Iris pigment epithelial cell (primary cell): ENCODE measurements around the gene ITPK1.
A peak's percentile ranks its signal among the peaks of the same experiment; 100 is the strongest.
"Not testable (repeated sequence)": the region's sequence is repeated elsewhere in the genome, so short reads cannot be mapped to it uniquely, and the experiment has no call there.

Experiments used
- DNase-seq: peaks from one replicate; pipeline ENCODE4 v3.0.0-alpha.2; 2011; ENCODE audit warnings: low read depth

The ITPK1 gene

DNA sequence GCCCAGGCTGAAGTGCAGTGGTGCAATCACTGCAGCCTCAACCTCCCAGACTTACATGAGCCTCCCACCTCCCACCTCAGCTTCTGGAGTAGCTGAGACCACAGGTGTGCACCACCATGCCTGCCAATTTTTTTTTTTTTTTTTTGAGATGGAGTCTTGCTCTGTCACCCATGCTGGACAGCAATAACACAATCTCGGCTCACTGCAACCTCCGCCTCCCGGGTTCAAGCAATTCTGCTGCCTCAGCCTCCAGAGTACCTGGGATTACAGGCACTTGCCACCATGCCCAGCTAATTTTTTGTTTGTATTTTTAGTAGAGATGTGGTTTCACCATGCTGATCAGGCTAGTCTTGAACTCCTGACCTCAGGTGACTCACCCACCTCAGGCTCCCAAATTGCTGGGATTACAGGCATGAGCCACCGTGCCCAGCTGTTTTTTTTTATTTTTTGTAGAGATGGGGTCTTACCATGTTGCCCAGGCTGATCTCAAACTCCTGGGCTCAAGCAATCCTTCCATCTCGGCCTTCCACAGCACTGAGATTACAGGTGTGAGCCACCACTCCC lies 15.6 kb upstream of the ITPK1 start:
- not testable (repeated sequence) for DNase-seq

DNA sequence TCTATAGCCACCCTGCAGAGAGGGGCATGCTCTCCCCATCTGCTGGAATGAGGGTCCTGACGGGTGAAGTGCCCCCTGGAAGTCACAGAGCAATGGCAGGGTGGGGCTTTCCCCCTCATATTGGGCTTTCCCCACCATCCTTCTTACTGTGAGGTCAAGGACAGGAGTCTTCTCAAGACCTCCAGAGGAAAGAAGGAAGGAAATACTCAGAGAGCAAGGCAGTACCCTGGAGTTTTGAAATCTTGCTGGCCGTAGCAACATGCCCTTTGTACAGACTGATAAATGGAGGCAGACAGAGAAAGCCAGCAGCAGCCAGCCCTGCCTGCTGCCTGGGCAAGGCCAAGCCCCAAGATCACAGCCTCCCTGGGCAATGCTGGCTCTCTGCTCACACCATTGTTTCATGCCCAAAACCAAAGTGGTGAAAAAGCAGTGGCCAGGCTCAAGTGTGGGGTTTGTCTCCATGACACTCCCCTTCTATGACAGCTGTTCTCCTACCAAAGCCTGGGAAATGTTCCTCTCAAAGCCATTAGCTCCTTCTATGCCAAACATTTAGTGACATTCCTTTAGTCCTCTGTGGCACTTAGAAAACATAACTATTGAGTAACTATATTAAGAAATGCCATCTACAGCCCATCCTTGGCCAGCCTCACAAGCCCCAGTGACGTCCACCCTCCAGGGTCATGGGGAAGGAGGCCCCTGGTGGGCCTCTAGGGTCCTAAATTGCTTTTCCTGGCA lies 13.2 kb upstream of the ITPK1 start:
- no peak for DNase-seq

DNA sequence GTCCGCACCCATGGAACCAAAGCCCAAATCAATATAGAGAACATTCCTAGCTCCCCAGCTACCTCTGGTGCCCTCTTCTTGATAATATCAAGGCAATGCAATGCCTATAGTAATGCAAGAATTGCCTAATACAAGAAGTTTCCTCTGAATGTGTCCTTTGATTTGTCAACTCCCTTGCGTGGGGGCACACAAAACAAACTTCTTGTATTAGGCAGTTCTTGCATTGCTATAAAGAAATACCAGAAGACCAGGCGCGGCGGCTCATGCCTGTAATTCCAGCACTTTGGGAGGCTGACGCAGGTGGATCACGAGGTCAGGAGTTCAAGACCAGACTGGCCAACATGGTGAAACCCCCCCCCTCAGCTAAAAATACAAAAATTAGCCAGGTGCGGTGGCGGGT lies 10.4 kb upstream of the ITPK1 start:
- DNase-seq = no peak

GRCh38 chr14:93122826-93123225 lies 7.1 kb upstream of the ITPK1 start:
- no peak for DNase-seq

GRCh38 chr14:93121030-93121834 lies 5.5 kb upstream of the ITPK1 start:
- no peak for DNase-seq

GRCh38 chr14:93120517-93120916 lies 4.8 kb upstream of the ITPK1 start:
- DNase-seq = no peak

- no peak for DNase-seq
Observed at GRCh38 chr14:93116676-93117200, 1.0 kb upstream of the ITPK1 start.

- DNase-seq = peak; percentile 84
Observed at GRCh38 chr14:93115069-93115820, 480 bp downstream of the ITPK1 start.

GRCh38 chr14:93114713-93115068 lies 1.0 kb downstream of the ITPK1 start:
- no peak for DNase-seq

DNA sequence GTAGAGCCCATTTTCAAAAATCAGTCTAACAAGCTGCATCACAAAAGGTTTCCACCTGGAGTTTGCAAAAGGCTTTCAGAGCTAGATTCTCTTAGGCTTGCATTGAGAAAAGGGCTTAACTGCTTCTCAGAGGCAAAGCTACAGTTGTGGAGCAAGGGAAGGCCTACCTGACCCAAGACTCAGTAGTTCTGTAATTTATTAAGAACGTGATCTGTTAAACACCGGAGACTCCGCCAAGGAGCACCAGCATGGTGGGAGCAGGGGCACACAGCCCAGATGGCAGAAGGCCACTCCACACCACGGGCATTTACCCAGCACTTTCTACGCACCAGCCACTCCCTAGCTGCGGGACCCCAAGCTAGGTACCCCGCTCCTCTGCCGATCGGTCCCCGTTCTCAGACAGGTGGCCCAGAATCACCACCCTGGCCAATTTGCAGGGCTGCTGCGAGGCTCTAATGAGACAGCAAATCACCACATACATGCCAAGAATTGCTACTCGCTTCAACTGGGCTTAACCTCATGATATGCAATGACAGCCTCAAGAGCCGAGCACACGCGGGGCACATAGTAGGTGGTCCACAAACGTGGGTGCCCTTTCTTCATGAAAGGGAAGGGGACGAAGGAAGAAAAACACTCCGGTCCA lies 1.5 kb downstream of the ITPK1 start:
- no peak for DNase-seq

DNA sequence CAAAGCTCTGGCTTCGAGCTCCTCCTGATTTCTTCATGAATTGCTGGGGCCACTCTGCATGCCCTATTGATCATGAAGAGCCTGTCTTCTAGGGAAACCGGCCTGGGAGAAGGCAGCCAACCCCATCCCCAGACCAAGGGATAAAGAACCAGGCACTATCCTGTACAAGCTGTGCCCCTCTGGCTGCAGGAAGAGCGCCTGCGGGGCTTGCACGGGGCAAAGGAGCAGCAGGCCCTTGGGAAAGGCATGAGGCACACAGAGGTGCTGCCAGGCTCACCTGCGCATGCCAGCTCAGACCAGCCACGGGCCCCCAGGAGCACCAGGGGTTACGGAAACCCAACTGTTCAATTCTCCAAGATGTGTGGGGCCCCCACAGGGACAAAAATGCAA lies 2.1 kb downstream of the ITPK1 start:
- DNase-seq = no peak

GRCh38 chr14:93112891-93113677 lies 2.6 kb downstream of the ITPK1 start:
- peak; percentile 90 for DNase-seq

DNA sequence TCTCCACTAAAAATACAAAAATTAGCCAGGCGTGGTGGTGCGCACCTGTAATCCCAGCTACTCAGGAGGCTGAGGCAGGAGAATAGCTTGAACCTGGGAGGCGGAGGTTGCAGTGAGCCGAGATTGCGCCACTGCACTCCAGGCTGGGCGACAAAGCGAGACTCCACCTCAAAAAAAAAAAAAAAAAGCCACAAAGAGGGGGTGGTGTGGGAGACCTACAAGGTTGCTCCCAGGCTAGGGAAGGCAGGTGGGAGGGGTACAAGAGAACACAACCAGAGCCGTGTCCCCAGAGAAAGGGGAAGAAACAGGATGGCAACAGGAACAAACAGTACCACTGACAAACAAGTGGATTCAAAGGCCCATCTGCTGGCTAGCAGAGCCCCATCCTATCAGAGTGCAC lies 4.2 kb downstream of the ITPK1 start:
- not testable (repeated sequence) for DNase-seq

- no peak for DNase-seq
Observed at GRCh38 chr14:93110856-93111419, 4.8 kb downstream of the ITPK1 start.

DNA sequence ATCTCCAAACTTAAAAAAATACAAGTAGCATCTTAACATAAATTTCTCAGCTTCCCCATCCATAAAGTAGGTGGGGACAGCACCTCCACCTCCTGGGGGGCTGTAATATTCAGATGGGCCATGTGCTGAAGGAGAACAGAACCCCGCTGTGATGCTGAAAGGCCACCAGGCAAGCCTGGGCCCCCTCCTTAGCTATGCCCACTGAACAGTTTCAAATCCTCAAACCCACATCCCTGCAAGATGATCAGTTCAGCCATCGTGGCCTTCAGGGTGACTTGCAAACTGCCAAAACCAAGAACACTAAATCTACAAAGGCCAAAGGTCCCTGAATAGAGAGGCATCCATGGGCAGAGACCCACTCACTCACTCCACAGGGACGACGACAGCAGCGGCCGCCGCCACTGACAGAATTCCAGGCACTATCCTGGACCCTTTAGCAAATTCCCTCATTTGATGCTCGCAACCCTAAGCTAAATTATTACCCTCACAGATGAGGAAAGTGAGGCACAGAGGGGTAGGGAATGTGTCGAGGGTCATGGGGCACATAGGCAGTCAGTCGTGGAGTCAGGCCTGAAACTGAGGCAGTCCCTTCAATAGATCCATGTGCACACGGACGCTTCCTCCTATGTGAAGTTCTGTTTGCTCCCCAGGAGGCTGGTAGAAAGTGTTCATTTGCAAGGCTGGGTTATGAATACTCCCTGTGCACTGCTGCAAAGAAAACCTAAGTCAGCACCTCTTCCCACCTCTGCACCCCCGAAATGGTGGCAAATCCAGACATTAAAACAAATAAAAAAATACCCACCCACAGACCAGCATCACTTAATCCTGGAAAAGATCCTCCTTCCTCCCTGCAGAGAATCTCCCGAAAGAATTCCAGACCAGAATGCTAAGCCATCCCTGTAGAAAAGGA lies 5.9 kb downstream of the ITPK1 start:
- DNase-seq = no peak

- no peak for DNase-seq
Observed at GRCh38 chr14:93108105-93108504, 7.6 kb downstream of the ITPK1 start.

DNA sequence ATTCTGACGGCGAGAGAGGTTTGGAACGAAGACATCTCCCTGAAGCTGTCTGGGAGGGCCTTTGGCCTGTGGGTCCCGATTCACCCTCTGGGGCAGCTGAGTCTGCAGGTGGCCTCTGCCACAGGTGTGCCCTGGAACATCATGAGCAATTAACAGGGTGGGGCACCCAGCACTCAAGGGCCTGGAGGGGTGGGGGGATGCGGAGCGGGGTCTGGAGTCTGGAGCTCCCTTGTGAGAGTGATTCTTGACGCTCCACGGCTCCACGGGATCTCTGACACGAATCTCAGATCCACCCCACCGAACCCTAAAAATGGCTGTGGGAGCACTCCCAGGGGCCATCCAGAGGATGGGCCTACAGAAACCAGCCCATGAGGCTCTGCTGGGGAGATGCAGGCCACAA lies 8.3 kb downstream of the ITPK1 start:
- DNase-seq = no peak

GRCh38 chr14:93106541-93107156 lies 9.1 kb downstream of the ITPK1 start:
- DNase-seq = no peak

DNA sequence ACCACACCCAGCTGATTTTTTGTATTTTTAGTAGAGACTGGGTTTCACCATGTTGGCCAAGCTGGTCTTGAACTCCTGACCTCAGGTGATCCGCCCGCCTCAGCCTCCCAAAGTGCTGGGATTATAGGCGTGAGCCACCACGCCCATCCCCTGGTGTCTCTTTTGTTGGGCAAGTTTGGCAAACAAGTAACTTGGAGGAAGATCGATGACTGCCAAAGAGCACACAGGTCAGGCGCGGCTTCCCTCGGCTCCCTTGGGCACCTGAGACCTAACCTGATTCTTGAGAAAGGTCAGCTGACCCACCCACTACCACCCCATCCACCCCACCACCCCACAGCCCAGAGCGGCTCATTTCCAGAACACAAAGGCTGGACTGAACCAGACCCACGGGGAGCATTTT lies 9.9 kb downstream of the ITPK1 start:
- not testable (repeated sequence) for DNase-seq
